HG02759 (cell line): ENCODE data around the gene CCDC70.
A peak's percentile ranks its signal among the peaks of the same experiment; 100 is the strongest.

Source experiments
- ATAC-seq: cut with Tn5 transposase; IDR thresholded peaks from one replicate; pipeline ENCODE4 v1.9.1; 2021; ENCODE audit warnings: mild to moderate bottlenecking, moderate library complexity; ENCODE audit not compliant: unreplicated experiment

Gene CCDC70

GRCh38 chr13:51856998-51857397 is 4.8 kb upstream of the CCDC70 start:
- no peak for ATAC-seq

GRCh38 chr13:51858433-51859247 is 3.1 kb upstream of the CCDC70 start:
- no peak for ATAC-seq

- no peak for ATAC-seq
These were observed 1.2 kb downstream of the CCDC70 start for GRCh38 chr13:51862957-51863356.

GRCh38 chr13:51865838-51866237 is 4.1 kb downstream of the CCDC70 start:
- no peak for ATAC-seq

- no peak for ATAC-seq
These were observed 5.3 kb downstream of the CCDC70 start for GRCh38 chr13:51867062-51867461.

- ATAC-seq: no peak
These were observed 8.1 kb downstream of the CCDC70 start for GRCh38 chr13:51869916-51870315.

GRCh38 chr13:51870616-51871015 is 8.8 kb downstream of the CCDC70 start:
- no peak for ATAC-seq

- no peak for ATAC-seq
These were observed 11.5 kb downstream of the CCDC70 start for GRCh38 chr13:51873117-51873798.

- ATAC-seq: no peak
These were observed 12.1 kb downstream of the CCDC70 start for GRCh38 chr13:51873837-51874236.

- ATAC-seq: no peak
These were observed 12.9 kb downstream of the CCDC70 start for GRCh38 chr13:51874651-51875050.

GRCh38 chr13:51879133-51879532 is 17.4 kb downstream of the CCDC70 start:
- no peak for ATAC-seq

GRCh38 chr13:51881296-51881695 is 19.5 kb downstream of the CCDC70 start:
- ATAC-seq: no peak

- ATAC-seq: no peak
These were observed 20.9 kb downstream of the CCDC70 start for GRCh38 chr13:51882570-51883225.

- no peak for ATAC-seq
These were observed 21.4 kb downstream of the CCDC70 start for GRCh38 chr13:51883226-51883600.

GRCh38 chr13:51885651-51886050 is 23.9 kb downstream of the CCDC70 start:
- ATAC-seq: no peak

- no peak for ATAC-seq
These were observed 25.7 kb downstream of the CCDC70 start for GRCh38 chr13:51887468-51887867.

GRCh38 chr13:51892657-51893056 is 30.9 kb downstream of the CCDC70 start:
- no peak for ATAC-seq

GRCh38 chr13:51894239-51894638 is 32.5 kb downstream of the CCDC70 start:
- ATAC-seq: no peak

GRCh38 chr13:51895906-51896888 is 34.4 kb downstream of the CCDC70 start:
- peak; percentile 78 for ATAC-seq

GRCh38 chr13:51900471-51900870 is 38.7 kb downstream of the CCDC70 start:
- no peak for ATAC-seq

GRCh38 chr13:51902776-51903175 is 41.0 kb downstream of the CCDC70 start:
- ATAC-seq: no peak
